Germinal center (tissue), 1 donor: Measurements from ENCODE around the gene ANAPC2.

ENCODE experiments used
- DNase-seq: peaks from one replicate; pipeline ENCODE4 v3.0.0; 2012; ENCODE audit warnings: mixed read lengths, low spot score

The ANAPC2 gene

DNA sequence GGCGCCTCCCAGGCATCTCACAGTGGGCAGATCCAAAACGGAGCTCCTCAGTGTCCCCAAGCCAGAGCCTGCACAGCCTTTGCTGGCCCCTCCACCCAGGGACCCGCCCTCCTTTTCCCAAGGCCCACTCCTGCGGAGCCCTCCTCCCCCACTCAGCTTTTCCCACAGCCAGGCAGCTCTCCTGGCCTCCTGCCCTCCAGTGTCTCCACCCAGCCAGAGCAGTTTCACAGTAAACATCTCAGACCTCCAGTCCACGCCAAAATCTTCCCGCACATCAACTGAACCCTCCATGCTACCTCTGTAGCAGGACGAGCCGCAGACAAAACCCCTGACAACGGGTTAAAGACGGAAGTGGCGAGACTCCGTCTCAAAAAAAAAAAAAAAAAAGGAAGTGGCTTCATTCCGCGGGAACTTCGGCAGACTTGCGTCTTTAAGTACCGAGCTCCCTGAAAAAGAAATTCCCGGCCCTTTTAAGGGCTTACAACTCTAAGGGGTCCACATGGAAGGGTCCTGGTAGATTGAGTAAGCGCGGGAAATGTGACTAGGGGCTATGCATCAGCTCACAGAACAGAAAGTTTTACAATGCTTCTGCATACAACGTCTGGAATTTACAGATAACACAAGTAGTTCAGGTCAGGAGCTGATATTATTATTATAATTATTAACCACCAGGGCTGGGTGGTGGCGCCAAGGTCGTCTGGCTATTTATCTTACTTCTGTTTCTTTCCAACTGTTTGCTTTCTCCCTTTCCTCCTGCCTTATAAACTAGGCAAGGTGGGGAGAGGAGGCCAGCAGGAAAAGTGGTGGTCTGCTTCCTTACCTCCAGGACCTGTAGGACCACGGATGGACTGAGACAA, 60.8 kb downstream of the ANAPC2 start:
- DNase-seq: peak; percentile 57

DNA sequence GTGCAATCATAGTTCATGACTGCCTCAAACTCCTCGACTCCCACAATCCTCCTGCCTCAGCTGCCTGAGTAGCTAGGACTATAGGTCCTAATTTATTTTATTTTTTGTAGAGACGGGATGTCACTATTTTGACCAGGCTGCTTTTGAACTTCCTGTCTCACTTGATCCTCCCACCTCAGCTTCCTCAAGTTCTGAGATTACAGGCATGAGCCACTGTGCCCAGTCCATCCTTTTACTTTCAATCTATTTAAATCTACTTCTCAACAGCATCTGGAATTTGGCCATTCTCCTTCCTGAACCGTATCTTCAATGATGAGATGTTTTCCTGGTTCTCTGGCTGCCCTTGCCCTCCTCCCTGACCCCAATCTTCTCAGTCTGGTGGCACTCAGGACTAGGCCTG, 61.6 kb downstream of the ANAPC2 start:
- no peak for DNase-seq
